HEK293 (cell line): Measurements from ENCODE around the gene CEP68.
A peak's percentile ranks its signal among the peaks of the same experiment; 100 is the strongest.

ENCODE experiments used
- CTCF ChIA-PET: fragments of 350-600 bp; formaldehyde crosslinking; extraction: SDS; loops from one replicate; lab custom pipeline; 2021; ENCODE audit warnings: antibody characterized with exemption; lab: Yijun Ruan, JAX
- POLR2A ChIA-PET: fragments of 300-600 bp; formaldehyde crosslinking; extraction: SDS; loops from one replicate; lab custom pipeline; 2020; ENCODE audit warnings: antibody characterized with exemption, inconsistent platforms; lab: Yijun Ruan, JAX
- H3K27ac ChIP-seq: fragments of 200-500 bp; sonication (Bioruptor generic); 2 replicates; pipeline ENCODE4 v1.5.1; 2014; ENCODE audit warnings: low read depth, low read length, control low read depth, inconsistent platforms; ENCODE audit errors: extremely low read depth
- H3K36me3 ChIP-seq, 2 experiments: fragments of 200-500 bp in 1 of 2; sonication (Bioruptor generic) in 1 of 2; 1 replicate in 1 of 2; 2 replicates in 1 of 2; pipeline ENCODE4 v1.5.1; 2014 to 2017; ENCODE audit warnings: inconsistent platforms in 2 of 2, low read length in 2 of 2; ENCODE audit not compliant: control insufficient read depth in 2 of 2, insufficient read depth in 1 of 2
- H3K4me1 ChIP-seq: fragments of 200-500 bp; sonication (Bioruptor generic); 2 replicates; pipeline ENCODE4 v1.5.1; 2014; ENCODE audit warnings: mild to moderate bottlenecking, low read length, inconsistent platforms; ENCODE audit not compliant: control insufficient read depth, insufficient read depth
- H3K4me3 ChIP-seq: 2 replicates; pipeline ENCODE4 v1.5.1; 2011; ENCODE audit warnings: low read depth, mild to moderate bottlenecking, control low read depth, low read length, moderate library complexity
- H3K9me3 ChIP-seq: fragments of 200-500 bp; sonication (Bioruptor generic); 2 replicates; pipeline ENCODE4 v1.5.1; 2014; ENCODE audit warnings: low read depth, low read length, inconsistent platforms; ENCODE audit not compliant: control insufficient read depth, insufficient read depth
- BCL11A ChIP-seq: fragments of 450-650 bp; formaldehyde crosslinking; IDR thresholded peaks from 2 replicates; pipeline ENCODE4 v1.5.1; 2016; ENCODE audit warnings: low read depth, missing biosample characterization, missing genetic modification characterization
- BCL11B ChIP-seq: fragments of 450-650 bp; formaldehyde crosslinking; IDR thresholded peaks from 2 replicates; pipeline ENCODE4 v1.5.1; 2016; ENCODE audit warnings: low read depth, missing biosample characterization, missing genetic modification characterization
- KLF16 ChIP-seq: fragments of 450-650 bp; formaldehyde crosslinking; IDR thresholded peaks from 2 replicates; pipeline ENCODE4 v1.5.1; 2017; ENCODE audit warnings: missing biosample characterization, missing genetic modification characterization
- MZF1 ChIP-seq: fragments of 450-650 bp; formaldehyde crosslinking; IDR thresholded peaks from 2 replicates; pipeline ENCODE4 v1.5.1; 2017; ENCODE audit warnings: missing biosample characterization, missing genetic modification characterization, borderline replicate concordance
- YY1 ChIP-seq: fragments of 450-650 bp; formaldehyde crosslinking; IDR thresholded peaks from 2 replicates; pipeline ENCODE4 v1.5.1; 2018; ENCODE audit warnings: missing biosample characterization, missing genetic modification characterization
- ZBTB1 ChIP-seq: fragments of 450-650 bp; formaldehyde crosslinking; IDR thresholded peaks from 2 replicates; pipeline ENCODE4 v1.5.1; 2016; ENCODE audit warnings: missing biosample characterization, missing genetic modification characterization
- ZBTB6 ChIP-seq: fragments of 450-650 bp; formaldehyde crosslinking; IDR thresholded peaks from 2 replicates; pipeline ENCODE4 v1.5.1; 2017; ENCODE audit warnings: missing biosample characterization, missing genetic modification characterization
- ZFP41 ChIP-seq: fragments of 450-650 bp; formaldehyde crosslinking; IDR thresholded peaks from 2 replicates; pipeline ENCODE4 v1.5.1; 2016; ENCODE audit warnings: missing biosample characterization, missing genetic modification characterization, borderline replicate concordance
- ZNF112 ChIP-seq: fragments of 450-650 bp; formaldehyde crosslinking; IDR thresholded peaks from 2 replicates; pipeline ENCODE4 v1.5.0; 2017; ENCODE audit warnings: missing biosample characterization, missing genetic modification characterization
- ZNF155 ChIP-seq: fragments of 450-650 bp; formaldehyde crosslinking; IDR thresholded peaks from 2 replicates; pipeline ENCODE4 v1.5.1; 2016; ENCODE audit warnings: missing biosample characterization, missing genetic modification characterization
- ZNF391 ChIP-seq: fragments of 450-650 bp; formaldehyde crosslinking; IDR thresholded peaks from 2 replicates; pipeline ENCODE4 v1.5.1; 2016; ENCODE audit warnings: low read depth, missing biosample characterization, missing genetic modification characterization, borderline replicate concordance
- ZNF600 ChIP-seq: fragments of 450-650 bp; formaldehyde crosslinking; IDR thresholded peaks from 2 replicates; pipeline ENCODE4 v1.5.1; 2016; ENCODE audit warnings: missing biosample characterization, missing genetic modification characterization
- ZNF707 ChIP-seq: fragments of 450-650 bp; formaldehyde crosslinking; IDR thresholded peaks from 2 replicates; pipeline ENCODE4 v1.5.1; 2016; ENCODE audit warnings: missing biosample characterization, missing genetic modification characterization
- ZNF837 ChIP-seq: fragments of 450-650 bp; formaldehyde crosslinking; IDR thresholded peaks from 2 replicates; pipeline ENCODE4 v1.5.1; 2016; ENCODE audit warnings: missing biosample characterization, missing genetic modification characterization
- ZXDB ChIP-seq: fragments of 450-650 bp; formaldehyde crosslinking; IDR thresholded peaks from 2 replicates; pipeline ENCODE4 v1.5.1; 2016; ENCODE audit warnings: missing biosample characterization, missing genetic modification characterization
- TF ChIP-seq, protein P1 (sequence below): fragments of 450-650 bp; formaldehyde crosslinking; IDR thresholded peaks from 2 replicates; pipeline ENCODE4 v1.5.1; 2016; ENCODE audit warnings: missing biosample characterization, missing genetic modification characterization
- TF ChIP-seq, protein P2 (sequence below): fragments of 450-650 bp; formaldehyde crosslinking; conservative IDR thresholded peaks from 2 replicates; pipeline ENCODE4 v1.5.1; 2016; ENCODE audit warnings: low read depth, missing biosample characterization, missing genetic modification characterization

CEP68 gene

GRCh38 chr2:65098741-65099140 lies 42.5 kb downstream of the CEP68 start:
- ChIA-PET CTCF (no interaction called here), POLR2A (no interaction called here)
- Histone ChIP-seq H3K4me1 (no peaks in the 10 kb centered on the region), H3K27ac (no peak overlapping the region), H3K4me3 (no peak overlapping the region), H3K36me3 (peaks cover 51 to 67% of the 10 kb centered on the region in 2 experiments)
- no peak for TF ChIP-seq BCL11A
- TF ChIP-seq, protein P1, sequence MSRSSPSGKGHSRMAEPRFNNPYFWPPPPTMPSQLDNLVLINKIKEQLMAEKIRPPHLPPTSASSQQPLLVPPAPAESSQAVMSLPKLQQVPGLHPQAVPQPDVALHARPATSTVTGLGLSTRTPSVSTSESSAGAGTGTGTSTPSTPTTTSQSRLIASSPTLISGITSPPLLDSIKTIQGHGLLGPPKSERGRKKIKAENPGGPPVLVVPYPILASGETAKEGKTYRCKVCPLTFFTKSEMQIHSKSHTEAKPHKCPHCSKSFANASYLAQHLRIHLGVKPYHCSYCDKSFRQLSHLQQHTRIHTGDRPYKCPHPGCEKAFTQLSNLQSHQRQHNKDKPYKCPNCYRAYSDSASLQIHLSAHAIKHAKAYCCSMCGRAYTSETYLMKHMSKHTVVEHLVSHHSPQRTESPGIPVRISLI (tag by site-specific recombination), result 0 out of 2 replicates have a peak, but pooled peaks have one; percentile 22
- TF ChIP-seq, all 188 proteins: peak for 1
- H3K9me3 ChIP-seq, result no peaks in the 10 kb centered on the region

GRCh38 chr2:65101071-65101470 lies 44.9 kb downstream of the CEP68 start:
- POLR2A ChIA-PET, result interaction anchor here (0.6 kb wide), 1 partner anchor 35 kb away, joined by 3 read pairs; no protein-coding TSS in a partner anchor
- H3K36me3 ChIP-seq, result peaks cover 33 to 58% of the 10 kb centered on the region in 2 experiments
- no peaks in the 10 kb centered on the region for H3K9me3 ChIP-seq
- H3K4me1 ChIP-seq, result no peaks in the 10 kb centered on the region
- no peak overlapping the region for H3K4me3 ChIP-seq
- no peak for TF ChIP-seq ZNF600 (tag by site-specific recombination)
- TF ChIP-seq ZNF707 (tag by site-specific recombination), result no peak
- no peak for TF ChIP-seq YY1 (tag by site-specific recombination)
- TF ChIP-seq MZF1 (tag by site-specific recombination), result no peak
- TF ChIP-seq ZBTB6 (tag by site-specific recombination), result no peak
- no peak for TF ChIP-seq ZXDB (tag by site-specific recombination)
- TF ChIP-seq BCL11B (tag by site-specific recombination), result no peak
- no peak for TF ChIP-seq ZBTB1
- TF ChIP-seq ZNF837 (tag by site-specific recombination), result no peak
- no peak for TF ChIP-seq ZFP41 (tag by site-specific recombination)
- no peak for TF ChIP-seq KLF16 (tag by site-specific recombination)
- TF ChIP-seq ZNF112 (tag by site-specific recombination), result no peak
- no peak for TF ChIP-seq ZNF155 (tag by site-specific recombination)
- no peak for TF ChIP-seq ZNF391 (tag by site-specific recombination)
- TF ChIP-seq, protein P2, sequence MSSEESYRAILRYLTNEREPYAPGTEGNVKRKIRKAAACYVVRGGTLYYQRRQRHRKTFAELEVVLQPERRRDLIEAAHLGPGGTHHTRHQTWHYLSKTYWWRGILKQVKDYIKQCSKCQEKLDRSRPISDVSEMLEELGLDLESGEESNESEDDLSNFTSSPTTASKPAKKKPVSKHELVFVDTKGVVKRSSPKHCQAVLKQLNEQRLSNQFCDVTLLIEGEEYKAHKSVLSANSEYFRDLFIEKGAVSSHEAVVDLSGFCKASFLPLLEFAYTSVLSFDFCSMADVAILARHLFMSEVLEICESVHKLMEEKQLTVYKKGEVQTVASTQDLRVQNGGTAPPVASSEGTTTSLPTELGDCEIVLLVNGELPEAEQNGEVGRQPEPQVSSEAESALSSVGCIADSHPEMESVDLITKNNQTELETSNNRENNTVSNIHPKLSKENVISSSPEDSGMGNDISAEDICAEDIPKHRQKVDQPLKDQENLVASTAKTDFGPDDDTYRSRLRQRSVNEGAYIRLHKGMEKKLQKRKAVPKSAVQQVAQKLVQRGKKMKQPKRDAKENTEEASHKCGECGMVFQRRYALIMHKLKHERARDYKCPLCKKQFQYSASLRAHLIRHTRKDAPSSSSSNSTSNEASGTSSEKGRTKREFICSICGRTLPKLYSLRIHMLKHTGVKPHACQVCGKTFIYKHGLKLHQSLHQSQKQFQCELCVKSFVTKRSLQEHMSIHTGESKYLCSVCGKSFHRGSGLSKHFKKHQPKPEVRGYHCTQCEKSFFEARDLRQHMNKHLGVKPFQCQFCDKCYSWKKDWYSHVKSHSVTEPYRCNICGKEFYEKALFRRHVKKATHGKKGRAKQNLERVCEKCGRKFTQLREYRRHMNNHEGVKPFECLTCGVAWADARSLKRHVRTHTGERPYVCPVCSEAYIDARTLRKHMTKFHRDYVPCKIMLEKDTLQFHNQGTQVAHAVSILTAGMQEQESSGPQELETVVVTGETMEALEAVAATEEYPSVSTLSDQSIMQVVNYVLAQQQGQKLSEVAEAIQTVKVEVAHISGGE (tag by site-specific recombination), result no peak
- TF ChIP-seq, all 188 proteins: peak for 0
- H3K27ac ChIP-seq, result no peak overlapping the region
- CTCF ChIA-PET, result interaction anchor here (0.9 kb wide), 1 partner anchor 36 kb away, joined by 3 read pairs; no protein-coding TSS in a partner anchor
